DMS53 treated with DMSO at 0.1 percent for 48 hours (cell line): ENCODE measurements around the gene ACAP3.

Experiments
- DNase-seq: peaks from one replicate; lab custom pipeline; 2025; ENCODE audit not compliant: unreplicated experiment; lab: John Stamatoyannopoulos, UW

ACAP3 gene

DNA sequence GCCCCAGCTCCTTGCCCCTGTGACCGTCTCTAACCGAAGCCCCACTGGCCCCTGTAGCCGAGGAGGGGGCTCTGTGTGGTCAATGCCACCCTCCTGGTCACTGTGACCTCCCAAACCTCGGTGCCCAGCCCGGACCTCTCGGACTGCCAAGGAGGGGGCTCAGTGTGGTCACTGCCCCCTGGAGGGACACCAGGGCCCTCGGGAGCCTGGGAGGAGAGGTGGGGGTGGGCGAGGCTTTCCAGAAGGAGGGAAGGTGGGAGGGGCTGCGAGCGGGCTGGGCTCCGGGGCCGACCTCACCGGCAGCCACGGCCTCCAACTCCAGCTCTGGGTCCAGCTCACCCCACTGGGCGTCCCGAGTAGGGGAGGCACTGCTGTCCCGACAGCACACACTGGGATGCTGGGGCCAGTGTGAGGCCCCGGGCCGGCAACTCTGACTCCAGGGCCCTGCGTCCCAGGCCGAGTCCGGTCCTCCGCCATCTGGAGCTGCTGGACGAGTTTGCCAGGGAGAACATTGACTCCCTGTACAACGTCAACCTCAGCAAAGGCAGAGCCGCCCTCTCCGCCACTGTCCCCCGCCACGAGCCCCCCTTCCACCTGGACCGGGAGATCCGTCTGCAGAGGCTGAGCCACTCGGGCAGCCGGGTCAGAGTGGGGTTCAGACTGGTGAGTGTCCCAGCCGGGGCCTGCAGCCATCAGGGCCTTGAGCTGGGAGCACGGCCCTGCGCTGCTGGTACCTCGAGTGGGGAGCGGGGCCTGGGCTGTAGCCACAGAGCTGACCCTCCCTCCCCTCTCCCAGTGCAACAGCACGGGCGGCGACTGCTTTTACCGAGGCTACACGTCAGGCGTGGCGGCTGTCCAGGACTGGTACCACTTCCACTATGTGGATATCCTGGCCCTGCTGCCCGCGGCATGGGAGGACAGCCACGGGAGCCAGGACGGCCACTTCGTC, 21.1 kb downstream of the ACAP3 start:
- DNase-seq, result no peak

DNA sequence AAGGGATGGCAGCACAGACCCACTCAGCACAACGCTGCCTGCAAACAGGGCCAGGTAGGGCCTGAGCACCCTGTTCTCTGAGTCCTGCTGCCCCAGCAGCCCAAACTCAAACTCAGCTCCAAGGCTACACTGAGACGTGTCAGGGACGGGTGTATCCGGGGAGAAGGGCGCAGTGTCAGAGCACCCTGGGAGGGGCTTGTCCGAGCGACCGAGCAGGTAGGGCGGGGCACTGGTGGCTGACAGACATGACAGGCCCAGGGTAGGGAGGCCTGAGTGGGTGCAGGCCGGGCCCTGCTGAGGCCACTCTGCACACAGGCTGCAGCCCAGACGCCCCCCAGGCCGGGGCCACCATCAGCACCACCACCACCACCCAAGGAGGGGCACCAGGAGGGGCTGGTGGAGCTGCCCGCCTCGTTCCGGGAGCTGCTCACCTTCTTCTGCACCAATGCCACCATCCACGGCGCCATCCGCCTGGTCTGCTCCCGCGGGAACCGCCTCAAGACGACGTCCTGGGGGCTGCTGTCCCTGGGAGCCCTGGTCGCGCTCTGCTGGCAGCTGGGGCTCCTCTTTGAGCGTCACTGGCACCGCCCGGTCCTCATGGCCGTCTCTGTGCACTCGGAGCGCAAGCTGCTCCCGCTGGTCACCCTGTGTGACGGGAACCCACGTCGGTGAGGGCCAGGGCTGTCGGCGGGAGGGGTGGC, 22.0 kb downstream of the ACAP3 start:
- DNase-seq, result no peak

DNA sequence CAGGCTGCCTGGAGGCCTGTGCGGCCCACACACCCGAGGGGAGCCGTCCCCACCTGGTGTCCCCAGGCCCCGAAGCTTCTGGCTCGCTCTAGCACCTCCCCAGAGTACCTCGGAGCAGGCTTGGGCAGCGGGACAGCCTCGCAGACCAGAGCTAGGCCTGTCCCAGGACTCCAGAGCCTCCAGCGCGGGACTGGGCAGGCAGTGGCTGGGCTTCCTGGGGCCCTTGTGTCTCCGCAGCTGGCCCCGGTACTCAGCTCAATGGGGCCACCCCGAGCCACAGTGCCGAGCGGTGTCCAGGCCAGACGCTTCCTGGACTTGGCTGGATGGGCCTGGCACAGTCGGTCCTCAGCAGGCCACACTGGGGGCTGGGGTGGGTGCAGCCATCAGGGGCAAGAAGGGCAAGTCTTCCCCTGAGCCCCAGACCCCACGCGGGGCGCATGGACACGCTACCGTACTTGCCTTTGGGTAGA, 22.6 kb downstream of the ACAP3 start:
- DNase-seq, result no peak

DNA sequence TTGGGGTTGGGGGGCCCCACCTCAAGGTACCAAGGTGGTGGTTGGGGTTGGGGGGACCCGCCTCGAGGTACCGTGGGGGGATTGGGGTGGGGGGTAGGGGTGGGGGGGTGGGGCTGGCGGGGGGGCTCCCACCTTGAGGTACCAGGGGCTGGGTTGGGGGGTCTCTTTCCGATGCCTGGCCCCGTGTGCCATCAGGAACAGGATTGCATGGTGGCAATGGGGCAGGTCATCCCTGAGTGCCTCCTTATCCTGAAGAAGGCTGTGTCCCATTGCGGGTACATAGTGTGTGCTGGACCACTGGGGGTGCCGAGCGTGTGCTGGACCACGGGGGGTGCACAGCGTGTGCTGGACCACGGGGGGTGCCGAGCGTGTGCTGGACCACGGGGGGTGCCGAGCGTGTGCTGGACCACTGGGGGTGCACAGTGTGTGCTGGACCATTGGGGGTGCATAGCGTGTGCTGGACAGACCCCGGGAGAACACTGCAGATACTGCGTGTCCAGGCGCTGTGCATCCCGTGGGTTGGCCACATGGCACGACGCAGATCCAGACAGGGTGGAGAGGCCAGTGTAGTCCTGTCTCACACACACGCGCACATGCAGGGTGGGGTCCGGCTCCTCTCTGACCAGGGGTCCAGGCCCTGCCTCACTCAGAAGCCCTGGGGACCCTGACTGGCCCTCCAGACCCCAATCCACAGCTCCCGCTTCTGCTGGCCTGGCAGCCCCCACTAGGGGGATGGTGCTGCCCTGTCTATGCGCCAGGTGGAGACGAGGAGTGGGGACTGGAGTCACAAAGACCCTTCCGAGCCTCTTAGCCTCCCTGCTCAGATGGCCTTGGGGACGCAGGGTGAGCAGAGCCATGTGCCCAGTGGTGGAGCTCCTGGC, 23.3 kb downstream of the ACAP3 start:
- DNase-seq, result no peak

DNA sequence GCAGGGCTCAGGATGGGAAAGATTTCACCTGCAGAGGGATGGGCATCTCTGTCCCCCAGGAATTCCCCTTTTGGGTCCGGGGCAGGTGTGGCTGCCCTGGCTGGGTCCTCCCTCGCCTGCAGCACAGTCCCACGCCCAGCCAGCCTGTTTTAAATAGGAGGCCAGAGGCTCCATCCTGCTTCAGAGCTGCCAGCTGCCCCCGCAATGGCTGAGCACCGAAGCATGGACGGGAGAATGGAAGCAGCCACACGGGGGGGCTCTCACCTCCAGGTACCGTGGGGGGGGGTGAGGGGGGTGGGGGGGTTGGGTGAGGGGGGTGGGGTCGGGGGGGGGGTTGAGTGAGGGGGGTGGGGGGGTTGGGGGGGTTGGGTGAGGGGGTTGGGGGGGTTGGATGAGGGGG, 23.9 kb downstream of the ACAP3 start:
- no peak for DNase-seq

DNA sequence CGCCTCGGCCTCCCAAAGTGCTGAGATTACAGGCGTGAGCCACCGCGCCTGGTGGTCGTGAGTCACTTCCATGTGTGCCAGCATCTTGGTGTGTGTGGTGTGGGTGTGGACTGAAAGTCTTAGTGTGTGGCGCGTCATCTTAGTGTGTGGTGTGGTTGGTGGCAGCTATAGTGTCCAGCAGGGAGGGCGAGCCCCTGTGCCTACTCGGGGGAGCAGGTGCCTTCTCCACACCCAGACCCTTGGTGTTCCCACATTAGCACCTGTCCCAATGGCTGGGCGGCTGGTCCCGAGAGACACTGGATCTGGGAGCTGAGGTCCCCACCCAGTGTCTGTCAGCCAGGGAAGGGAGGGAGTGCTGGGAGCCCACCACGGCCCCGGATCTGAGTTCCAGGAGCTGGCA, 24.7 kb downstream of the ACAP3 start:
- DNase-seq, result no peak

DNA sequence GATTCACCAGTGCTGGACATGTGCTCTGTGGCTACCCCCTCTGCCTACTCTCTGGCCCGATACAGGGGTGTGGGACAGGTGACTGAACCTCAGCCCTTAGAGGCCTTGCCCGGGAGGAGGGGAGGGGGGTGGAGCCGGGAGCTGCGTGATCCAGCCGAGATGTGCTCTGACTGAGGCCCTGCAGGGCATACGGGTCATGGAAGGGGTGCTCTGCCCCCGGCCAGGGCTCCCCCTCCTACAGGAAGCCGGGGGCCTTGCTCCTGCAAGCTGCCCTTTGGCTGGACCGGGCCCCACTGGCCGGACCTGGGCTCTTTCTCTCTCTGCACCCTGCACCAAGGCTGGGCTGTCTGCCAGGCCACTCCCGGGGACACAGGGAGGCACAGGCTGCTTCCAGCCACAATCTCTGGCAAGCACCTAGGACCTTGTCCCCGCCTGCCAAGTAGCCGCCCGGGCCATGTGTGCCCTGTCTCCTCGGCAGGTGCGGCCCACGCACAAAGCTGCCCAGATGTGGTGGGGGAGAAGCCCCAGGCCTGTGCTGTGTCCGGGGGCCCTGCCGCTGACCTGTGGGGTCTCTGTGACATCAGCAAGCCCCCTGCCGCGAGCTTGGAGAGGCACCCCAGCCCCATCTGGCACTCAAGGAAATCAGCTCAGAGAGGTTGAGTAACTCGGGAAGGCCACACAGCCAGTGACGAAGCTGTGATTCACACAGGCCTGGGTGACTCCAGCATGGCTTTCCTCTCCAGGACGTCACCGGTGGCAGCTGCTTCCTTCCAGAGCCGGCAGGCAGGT, 26.0 kb downstream of the ACAP3 start:
- peak; percentile 58 for DNase-seq

DNA sequence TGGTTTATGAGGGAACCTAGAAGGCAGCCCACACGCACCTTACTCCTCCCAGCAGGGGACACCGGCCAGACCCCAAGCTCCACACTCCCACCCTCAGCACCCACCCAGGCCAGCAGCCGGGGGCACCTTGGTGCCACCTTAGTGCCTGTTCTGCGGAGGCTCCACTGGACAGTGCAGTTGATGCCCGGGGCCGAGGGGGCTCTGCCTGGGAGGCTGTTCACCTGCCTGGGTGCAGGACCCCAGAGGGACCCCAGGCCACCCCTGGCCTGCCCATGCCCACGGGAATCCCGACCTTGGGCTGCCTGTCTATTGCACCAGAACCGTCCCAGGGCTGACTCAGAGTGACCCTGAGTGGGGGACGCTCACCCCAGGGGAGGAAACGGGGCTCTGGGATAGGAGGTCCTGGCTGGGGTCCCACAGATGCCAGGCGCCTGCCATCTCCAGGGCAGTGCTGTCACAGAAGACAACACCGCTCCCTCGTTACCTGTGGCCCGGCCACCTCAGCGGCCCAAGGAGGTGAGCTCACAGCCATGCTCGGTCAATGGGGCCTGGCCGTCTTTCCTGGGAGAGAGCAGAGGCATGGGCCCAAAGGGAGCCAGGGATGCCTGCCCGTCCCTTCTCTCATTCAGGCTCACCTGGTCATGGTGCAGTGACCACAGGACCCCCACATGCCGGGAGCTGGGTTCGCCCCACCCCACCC, 26.8 kb downstream of the ACAP3 start:
- DNase-seq, result no peak

DNA sequence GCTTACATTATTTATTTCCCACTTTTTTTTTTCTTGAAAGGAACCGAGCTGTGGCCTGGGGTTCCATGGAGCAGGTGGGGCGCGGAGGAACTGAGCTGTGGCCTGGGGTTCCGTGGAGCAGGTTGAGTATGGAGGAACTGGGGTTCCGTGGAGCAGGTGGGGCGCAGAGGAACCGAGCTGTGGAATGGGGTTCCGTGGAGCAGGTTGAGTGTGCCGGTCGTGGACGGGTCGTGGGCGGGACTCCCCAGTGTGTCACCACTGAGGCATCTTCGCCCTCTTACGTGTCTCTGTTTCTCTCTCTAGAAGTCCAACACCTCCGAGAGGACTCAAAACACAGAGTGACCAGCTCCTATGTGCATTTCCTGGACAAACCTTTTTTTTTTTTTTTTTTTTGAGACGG, 28.7 kb downstream of the ACAP3 start:
- DNase-seq, result no peak

DNA sequence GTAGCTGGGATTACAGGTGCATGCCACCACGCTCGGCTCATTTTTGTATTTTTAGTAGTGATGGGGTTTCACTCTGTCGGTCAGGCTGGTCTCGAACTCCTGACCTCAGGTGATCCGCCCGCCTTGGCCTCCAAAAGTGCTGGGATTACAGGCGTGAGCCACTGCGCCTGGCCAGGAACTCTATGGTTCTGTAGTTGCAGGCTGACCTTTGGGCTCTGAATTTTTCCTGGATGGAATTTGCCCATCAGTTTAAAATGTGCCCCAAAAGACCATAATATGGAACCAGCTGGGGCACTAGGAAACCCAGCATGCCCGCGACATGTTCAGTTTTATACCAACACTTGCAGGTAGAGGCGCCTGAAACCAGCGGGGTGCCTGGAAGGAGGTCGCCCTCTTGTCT, 29.1 kb downstream of the ACAP3 start:
- DNase-seq, result no peak

DNA sequence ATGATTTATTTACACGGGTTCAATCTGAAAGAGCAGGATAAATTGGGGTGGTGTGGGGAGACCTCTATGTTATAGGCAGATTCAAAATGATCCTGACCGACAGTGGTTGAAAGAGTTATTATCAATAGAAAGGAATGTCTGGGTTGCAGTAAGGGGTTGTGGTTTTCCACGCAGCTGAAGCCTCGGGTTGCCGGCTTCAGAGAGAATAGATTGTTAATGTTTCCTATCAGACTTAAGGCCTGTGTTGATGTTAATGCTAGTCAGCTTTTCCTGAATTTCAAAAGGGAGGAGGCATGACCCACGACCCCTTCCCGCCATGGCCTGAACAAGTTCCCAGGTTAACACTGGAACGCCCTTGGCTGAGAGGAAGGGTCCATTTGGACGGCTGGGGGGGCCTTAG, 31.9 kb downstream of the ACAP3 start:
- no peak for DNase-seq

DNA sequence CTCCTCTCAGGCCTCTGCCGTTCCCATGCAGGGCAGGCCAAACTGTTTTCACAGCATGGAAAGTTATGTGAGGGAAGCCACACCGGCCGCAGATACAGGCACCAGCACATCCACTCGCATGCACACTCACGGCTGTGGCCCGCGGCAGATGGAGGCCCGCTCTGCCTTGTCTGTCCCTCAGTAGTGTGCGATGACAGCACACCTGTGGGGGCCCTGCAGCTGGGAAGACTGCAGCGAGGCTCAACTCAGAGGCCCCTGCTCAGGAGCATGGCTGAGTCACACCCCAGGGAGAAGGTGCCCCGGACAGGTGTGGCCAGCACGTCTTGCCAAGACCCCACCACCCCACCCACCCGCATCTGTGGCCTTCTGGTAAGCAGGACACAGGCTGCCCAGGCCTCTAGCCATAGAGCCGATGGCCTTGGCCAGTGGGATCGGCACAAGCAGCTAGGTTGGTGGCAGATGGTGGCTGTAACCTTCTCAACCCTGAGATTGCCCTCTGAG, 32.7 kb downstream of the ACAP3 start:
- DNase-seq, result no peak

DNA sequence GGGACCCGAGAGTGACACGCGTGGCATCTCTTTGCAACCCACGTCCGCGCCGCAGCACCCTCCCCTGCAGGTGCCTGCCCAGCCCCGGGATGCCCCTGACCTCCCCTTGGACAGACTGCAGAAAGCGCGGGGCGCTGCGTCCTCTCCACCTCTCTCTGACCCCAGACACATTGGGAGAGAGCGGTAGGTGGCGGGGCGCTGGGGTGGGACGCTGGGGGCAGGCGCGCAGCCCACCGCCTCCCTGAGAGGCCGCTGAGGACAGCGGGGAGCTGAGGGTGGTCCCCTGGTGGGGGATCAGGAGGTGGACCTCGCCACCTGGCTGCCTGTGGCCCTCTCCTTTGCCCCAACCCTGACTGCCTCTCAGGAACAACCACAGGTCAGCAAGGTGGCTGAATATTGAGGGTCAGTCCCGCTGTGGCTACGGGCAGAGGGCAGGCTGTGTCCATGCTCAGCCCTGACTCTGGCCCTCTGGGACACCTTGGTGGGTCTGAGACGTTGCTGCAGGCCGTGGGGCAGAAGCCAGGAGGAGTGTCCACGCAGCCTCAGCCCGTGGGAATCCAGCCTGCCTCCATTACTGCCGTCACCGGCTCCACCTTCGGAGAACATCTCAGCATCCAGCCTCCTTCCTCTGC, 33.3 kb downstream of the ACAP3 start:
- DNase-seq, result no peak

DNA sequence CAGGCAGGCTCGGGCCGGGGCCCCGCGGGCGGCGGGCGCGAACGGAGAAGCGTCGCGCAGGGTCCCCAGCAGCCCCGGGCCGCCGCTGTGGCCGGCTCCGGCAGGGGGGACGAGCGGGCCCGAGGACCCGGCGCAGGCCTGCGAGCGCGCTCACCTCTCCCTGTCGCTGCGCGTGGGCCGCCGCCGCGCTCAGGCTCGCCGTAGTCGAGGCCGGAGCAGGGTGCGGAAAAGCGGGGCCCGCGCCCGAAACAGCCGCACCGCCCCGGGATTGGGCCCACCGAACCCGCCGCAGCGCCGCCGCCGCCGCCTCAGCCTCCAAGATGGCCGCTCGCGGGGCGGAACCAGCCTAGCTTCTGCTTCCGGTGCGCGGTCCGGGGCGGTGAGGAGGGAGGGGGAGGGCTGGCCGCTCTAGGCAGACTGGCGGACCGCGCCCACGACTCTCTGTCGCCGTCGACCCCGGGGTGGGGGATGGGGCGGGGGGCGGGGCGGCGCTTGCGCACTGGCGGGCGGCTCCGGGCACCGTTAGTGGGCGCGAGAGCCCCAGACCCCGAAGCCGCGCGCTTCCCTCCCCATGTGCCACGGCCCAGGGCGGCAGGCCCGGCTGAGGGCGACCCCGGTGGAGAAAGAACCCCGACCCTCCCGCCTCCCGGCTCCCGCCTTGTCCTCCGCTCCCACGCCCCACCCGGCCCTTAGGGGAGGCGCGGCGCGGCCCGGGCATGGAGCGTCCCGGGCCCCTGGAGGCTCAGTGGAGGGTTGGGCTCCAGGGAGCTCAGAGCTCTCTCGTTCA, 34.0 kb downstream of the ACAP3 start, which contains the start of gene UBE2J2:
Gene UBE2J2, minus strand, starts transcription at position 343 of the 787 bp plus-strand sequence. CDS start 5,862 bp downstream, outside the sequence.
- DNase-seq, result peak; percentile 49

DNA sequence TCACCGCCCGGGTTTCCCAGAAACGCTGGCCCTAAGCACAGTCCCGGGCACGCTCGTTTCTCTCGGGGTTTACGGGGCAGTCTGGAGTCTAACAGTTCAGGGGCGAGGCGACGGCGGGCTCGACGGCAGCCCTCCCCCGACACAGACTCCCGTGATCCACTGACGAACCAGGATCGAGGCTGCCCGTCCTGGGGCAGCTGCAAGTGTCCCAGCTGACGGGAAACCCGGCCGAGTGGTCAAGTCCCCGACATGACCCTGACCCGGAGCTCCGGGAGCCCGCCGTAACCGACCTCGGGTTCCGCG, 34.6 kb downstream of the ACAP3 start:
- DNase-seq, result no peak

DNA sequence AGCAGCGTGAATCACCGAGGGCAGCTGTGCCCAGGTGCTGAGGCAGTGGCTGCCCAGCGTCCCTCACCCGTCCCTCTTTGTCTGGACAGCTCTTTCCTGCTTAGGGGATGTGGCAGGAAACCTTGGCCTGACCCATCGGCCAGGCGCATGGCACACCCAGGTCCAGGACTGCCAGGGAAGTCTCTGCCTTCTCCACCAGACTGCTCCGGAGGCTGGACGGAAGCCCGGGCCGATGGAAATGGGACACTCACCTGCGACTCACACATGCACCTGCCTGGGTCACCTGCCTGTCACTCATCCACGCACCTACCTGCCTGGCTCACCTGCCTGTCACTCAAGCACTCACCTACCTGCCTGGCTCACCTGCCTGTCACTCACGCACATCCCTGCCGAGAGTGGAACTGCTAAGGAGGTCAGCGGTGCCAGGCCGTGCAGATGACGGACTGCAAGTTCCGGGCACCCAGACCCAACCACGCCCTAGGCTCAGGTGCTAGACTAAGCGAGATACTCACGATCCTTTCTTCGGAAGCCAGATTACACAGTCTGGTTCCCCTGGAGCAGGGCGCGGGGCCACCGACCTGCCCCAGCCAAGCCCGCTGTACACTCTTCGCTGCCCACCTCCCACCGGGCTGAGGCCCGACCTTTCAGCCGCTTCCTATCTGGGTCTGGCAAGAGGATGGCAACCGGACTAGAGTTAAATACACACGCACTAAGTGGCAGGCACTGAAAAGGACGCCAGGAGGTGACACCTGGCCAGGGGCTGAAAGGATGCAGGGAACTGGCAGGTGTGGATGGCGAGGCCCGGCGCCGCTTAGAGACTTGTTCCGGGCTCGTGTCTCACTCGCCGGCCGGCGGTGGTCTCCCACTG, 35.2 kb downstream of the ACAP3 start:
- DNase-seq, result peak; percentile 92

DNA sequence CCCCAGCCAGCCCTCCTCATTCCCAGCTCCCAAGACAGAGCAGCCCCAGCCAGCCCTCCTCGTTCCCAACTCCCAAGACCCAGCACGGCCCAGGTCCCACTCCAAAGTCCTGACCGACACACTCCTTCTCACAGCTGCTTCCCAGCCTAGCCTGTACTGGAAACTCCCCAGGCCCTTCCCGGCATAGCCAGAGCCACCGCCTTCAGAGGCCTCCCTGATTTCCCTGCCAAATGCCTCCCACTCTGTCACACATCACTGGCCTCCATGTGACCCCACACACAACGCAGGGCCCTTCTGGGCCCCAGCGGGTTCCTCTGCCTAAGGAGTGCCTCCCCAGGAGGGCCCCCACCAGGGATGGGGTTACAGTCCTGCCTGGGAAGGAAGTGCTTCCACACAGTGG, 36.9 kb downstream of the ACAP3 start:
- DNase-seq, result no peak

DNA sequence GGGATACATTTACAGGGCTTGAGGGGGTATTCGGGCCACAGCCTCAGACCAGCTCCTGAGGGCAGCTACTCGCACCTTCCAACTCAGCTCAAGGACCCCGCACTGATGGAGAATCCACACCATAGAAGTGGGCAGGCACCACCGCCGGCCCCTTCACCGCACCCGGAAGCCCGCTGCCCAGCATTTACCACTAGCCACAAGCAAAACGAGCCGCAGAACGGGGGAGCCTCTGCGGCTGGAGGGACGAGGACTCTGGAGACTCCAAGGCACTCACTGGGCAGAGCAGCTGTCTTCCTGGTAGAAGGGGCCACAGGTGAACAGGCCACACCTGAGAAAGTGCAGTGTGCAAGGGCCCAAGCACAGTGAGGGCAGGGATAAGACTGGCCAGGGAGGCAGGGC, 39.4 kb downstream of the ACAP3 start:
- DNase-seq, result no peak
